Measurements from ENCODE around the gene PPDPF.
A peak's percentile ranks its signal among the peaks of the same experiment; 100 is the strongest.
"Not testable (repeated sequence)": the region's sequence is repeated elsewhere in the genome, so short reads cannot be mapped to it uniquely, and the experiment has no call there.

The PPDPF gene

GRCh38 chr20:63500902-63501817, 19.4 kb upstream of the PPDPF start:
- no peak for DNase-seq

GRCh38 chr20:63501818-63502670, 18.5 kb upstream of the PPDPF start:
- DNase-seq, result no peak

DNA sequence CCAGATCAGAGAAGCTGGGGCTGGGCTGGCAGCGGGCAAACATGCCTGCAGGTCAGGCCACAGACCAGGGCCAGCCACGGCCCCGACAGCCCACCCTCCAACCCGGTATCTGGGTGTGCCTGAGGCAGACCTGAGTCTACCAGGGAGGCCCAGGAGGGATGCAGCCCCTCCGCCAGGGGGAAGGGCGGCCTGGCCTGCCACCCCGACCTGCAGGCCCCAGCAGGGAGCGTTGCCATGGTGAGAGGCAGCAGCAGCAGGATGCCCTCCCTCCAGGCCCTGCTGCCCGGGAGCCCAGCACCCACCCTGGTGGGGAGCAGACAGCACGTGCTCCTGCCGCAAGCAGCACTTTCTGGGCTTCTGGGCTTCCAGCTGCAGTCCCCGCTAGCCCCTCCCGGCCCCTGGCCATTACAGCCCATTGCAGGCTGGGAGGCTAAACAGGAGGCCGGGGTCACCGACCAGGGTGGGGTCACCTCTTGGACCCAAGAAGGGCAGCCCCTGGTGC, 17.8 kb upstream of the PPDPF start:
- DNase-seq, result no peak

DNA sequence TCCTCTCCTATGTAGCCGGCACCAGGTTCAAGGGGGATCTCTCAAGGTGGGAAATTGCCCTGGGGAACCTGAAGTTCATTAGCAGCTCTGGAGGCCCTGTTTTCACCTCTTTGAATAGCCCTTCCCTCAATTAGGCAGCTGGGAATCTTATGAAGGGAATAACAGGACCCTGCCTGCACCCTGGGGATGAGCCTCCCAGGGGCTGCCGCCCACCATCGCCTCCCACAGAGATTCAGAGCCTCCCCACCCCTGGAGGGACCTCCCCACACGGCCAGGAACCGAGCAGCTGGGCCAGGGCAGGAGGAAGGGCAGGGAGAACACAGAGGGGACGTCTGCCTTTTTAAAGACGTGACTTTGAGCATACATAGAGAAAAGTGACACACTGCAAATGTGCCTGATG, 17.0 kb upstream of the PPDPF start:
- DNase-seq, result no peak

DNA sequence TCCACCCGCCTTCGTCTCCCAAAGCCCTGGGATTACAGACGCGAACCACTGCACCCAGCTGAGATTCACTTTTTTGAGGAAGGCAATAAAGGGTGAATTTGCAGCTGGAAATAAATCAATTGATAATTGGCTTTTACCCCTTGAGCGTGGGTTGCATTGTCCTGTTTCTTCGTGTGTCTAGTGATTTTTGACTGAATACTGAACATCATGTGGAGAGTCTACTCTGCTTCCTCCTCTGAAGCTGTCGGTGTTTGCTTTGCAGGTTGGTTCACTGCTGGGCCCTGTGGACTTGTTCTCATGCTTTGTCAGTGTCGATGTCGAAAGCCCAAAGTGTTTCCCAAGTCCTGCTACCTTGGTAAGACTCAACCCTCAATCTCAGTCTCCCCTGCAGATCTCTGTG, 15.9 kb upstream of the PPDPF start:
- DNase-seq, result no peak

DNA sequence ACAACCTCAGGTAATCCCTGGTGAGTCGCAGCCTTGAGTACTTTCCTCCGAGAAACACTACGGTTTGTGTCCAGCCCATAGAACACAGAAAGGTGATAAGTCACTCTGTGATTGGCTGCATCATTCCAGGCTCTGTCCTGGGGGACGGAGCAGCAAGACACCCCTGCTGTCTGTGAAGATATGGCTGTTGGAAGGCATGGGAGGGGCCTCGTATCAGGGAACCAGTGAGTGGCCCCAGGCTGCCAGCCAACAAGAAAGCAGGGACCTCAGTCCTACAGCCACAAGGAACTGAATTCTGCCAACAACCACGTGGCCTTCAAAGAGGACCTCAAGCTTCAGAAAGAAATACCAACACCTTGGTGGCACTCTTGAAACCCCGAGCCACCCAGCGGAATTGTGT, 15.3 kb upstream of the PPDPF start:
- DNase-seq, result no peak

GRCh38 chr20:63505723-63506122, 14.8 kb upstream of the PPDPF start:
- no peak for DNase-seq

- DNase-seq, result no peak
Measured at GRCh38 chr20:63507083-63507743, 13.4 kb upstream of the PPDPF start.

DNA sequence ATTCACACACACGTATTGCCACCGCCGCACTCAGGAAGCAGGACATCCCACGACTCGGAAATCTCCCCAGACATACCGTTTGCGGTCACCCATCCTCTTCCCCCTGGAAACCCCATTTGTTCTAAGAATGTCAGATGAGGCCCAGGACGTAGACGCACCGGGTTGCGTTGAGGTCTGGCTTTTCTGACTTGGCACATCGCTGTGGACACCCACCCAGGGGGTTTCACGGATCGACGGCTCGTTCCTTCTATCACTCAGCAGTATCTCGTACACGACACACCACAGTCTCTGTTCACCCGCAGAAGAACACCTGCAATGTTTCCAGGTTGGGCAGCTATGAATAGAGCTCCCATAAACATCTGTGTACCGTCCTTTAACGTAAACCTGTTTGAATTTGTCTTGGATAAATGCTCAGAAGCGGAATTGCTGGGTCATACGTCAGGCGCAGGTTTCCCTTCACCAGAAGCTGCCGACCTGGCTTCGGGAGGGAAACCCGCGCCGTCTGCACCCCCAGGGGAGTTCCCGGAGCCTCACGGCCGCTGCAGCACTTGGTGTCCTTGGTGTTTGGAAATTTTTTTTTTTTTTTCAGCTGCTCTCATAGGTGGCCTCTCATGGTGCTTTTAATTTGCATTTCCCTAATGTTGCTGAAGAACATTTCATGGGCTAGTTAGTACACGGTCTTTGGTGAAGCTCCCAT, 12.3 kb upstream of the PPDPF start:
- no peak for DNase-seq

GRCh38 chr20:63509088-63509564, 11.4 kb upstream of the PPDPF start:
- DNase-seq, result no peak

DNA sequence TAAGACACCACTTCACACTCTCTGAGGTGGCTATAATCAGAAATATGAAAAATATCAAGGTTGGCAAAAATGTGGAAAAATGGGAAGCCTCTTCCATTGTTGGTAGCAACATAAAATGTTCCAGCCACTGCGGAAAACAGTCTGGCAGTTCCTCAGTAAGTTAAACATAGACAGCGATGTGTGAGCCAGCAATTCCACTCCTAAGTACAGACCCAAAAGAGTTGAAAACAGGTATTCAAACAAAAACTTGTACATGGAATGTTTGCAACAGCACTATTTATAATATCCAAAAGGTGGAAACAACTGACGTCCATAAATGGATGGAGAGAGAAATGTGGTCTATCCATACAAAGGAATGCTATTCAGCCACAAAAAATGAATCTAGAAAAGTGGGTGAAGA, 7.4 kb upstream of the PPDPF start:
- no peak for DNase-seq

GRCh38 chr20:63514520-63514919, 6.0 kb upstream of the PPDPF start:
- DNase-seq, result not testable (repeated sequence)

DNA sequence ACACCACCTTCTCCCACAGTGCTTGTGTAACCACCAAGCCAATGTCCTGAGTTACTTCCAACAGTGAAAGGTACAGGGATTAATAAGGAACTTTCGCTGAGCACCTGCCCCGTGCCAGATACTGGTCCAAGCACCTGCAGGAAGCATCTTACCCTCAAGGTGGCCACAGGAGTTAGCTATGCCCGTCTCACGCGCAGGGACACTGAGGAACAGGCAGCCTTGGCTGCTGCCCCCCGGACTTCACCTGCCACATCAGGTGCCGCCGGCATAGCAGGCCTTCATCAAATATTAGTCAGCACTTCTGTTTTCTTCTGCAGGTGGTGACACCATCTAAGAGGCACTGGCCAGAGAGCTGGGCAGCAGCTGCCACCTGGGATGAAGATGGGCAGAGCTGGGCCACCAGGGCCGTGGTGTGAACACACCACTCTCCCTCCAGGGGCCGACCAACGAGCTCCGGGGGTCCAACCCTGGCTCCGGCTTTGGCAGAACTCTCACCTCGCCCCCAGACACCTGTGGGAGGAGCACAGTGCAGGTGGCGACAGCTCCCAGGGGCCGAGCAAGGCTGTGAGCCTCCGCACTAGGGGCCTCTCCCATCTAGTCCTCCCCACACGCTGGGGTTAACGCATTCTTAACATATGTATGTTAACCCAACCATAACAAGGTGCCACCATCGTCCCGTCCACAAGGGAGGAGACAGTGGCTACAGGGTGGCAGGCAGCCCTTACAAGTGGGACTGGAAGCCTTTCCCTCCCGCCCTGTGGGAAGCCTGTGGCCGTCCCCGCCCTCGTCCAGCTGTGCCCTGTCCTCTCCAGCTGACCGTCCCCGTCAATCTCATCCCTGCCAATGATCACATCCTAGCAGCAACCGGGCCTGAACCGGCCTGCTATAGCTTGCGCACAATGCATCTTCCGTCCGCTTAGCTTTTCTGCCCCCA, 2.9 kb upstream of the PPDPF start:
- DNase-seq, result no peak

- no peak for DNase-seq
Measured at GRCh38 chr20:63518351-63518861, 2.2 kb upstream of the PPDPF start.

DNA sequence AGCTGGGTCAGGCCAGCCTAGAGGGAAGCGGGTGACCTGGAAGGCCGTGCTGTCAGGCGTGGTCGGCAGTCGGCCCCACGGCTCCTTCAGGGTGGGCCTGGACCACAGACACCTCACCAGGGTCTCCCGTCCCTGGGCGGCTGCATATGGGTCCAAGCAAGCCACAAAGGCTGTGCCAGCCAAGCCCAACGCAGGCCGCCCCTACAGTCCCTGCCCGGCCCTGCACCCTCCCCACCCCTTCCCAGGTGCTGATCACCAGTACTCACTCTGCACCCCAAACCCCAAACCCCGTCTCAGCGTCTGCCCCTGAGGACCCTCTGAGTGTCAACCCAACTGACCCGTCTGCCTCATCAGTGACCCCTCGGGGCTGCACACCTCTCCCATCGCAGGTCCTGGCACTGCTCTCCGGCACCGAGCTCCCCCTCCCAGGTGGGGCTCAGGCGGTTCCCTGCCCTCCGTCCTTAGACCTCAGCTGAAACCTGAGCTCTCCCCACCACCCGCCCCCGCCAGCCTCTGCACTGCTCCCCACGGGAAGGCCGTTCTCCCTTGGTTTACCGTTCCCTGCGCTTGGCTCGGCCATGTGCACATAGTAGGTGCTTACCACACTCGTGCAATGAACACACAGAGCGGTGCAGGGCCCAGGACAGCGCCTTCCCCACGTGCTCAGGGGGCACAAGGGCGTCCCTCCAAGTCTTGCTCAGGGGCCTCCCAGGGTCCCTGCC, 1.5 kb upstream of the PPDPF start:
- DNase-seq, result no peak

DNA sequence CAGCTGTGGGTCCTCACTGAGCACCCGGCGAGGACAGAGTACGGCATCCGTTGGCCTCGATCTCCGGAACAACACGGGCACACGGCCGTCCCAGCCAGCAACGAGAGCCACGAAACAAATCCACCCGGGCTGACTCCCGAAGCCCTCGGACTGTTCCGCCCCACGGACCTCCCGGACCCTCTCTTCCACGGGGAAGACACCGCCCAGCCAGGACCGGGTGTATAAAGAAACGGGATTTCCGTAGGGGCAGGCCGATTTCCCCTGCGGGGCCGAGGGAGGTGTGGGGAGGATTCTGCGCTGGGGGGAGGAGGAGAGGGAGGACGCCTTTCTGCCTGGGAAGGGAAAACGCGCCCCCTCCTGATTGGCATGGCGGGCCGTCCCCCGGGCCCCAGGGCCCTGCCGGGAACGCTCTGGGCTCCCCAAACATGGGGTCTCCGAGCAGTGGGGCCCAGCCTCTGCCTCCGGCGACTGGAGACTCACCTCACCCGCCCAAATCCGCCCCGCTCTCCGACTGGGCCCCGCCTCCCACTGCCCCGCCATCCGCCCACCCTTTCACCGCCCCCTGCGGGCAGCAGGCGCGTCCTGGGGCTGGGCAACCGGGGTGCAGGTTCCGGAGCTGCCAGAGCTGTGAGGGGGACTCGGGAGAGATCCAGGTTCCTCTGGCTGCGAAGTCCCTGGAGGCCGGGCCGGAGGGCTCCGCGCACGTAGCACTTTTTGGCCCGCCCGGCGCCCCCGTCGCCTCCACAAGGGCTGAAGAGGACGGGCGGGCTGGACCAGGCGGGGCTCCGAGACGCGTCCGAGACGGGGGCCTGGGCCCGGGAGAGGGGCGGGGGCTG, 679 bp upstream of the PPDPF start:
- peak; percentile 74 for DNase-seq

GRCh38 chr20:63520934-63521601, 503 bp downstream of the PPDPF start:
- peak; percentile 76 for DNase-seq

DNA sequence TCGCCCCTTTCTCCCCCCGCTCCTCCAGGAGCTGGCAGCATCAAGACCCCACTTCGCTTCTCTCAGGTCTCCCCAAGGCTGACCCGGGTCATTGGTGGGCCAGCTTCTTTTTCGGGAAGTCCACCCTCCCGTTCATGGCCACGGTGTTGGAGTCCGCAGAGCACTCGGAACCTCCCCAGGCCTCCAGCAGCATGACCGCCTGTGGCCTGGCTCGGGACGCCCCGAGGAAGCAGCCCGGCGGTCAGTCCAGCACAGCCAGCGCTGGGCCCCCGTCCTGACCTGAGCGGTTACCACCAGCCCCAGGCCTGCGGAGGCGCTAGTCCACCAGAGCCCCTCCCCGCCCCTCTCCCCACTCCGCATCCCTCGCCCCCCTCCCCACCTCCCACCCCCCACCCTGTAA, 1.0 kb downstream of the PPDPF start:
- DNase-seq, result no peak
